Posterior vena cava (tissue), 2 donors: ENCODE data around the gene ARHGAP9. TPM values are rescaled to one million over a fixed set of nuclear protein-coding genes. Genes with fewer than 3 reads are reported as not detected.

Source experiments
- DNase-seq: peaks from one replicate; pipeline ENCODE4 v3.0.0-alpha.2; 2020; ENCODE audit warnings: low spot score
- intact Hi-C, 2 donors: fragments of 100-400 bp; cut with DNase I; formaldehyde crosslinking; loops; one replicate each; pipeline versions ENCODE4 v1.14.1 to v1.14.2; 2022 to 2023
- total RNA-seq, 2 donors: library from RNA; stranded (reverse); fragmentation: NEBNext Ultra II Directional; extraction: Animal tissue kit (Norgen Biotek cat#: 25700); gene quantifications; one replicate each; pipeline ENCODE4 v1.2.1, GENCODE V29; 2021
- donor health status: DM: yes; HTN: yes; CAD: no.
- donor health status: DM: yes; HTN: yes; CAD: no.

Gene ARHGAP9
- total RNA-seq, 2 donors from 2014 or later, result 12.7 to 20.7 TPM

- DNase-seq, result peak; percentile 95
- intact Hi-C loops, result no loop called here
Measured at GRCh38 chr12:57462251-57462911, 17.3 kb downstream of the ARHGAP9 start.

GRCh38 chr12:57461917-57462250 lies 17.8 kb downstream of the ARHGAP9 start:
- no peak for DNase-seq
- intact Hi-C loops, result no loop called here

- DNase-seq, result peak; percentile 90
- intact Hi-C loops, result no loop called here
Measured at GRCh38 chr12:57461276-57461916, 18.3 kb downstream of the ARHGAP9 start.

GRCh38 chr12:57460841-57461275 lies 18.8 kb downstream of the ARHGAP9 start:
- intact Hi-C loops, result loop anchor here in 1 of 2 donors (1.0 kb wide), 1 partner anchor 20 kb away; no protein-coding TSS in a partner anchor
- DNase-seq, result peak; percentile 80

GRCh38 chr12:57460468-57460784 lies 19.2 kb downstream of the ARHGAP9 start:
- peak; percentile 62 for DNase-seq
- intact Hi-C loops, result loop anchor here in 1 of 2 donors (1.0 kb wide), 1 partner anchor 21 kb away; no protein-coding TSS in a partner anchor

GRCh38 chr12:57459750-57460467 lies 19.8 kb downstream of the ARHGAP9 start, which contains the start of gene GLI1:
TSS of gene GLI1 (plus strand) at chr12:57459785. CDS start at chr12:57463692, 3,907 bp downstream.
- peak; percentile 76 for DNase-seq
- intact Hi-C loops, result loop anchor here (1.0 to 5.0 kb wide), 2 partner anchors 21 to 153 kb away; no protein-coding TSS in a partner anchor

- intact Hi-C loops, result loop anchor here in 1 of 2 donors (5.0 kb wide), 1 partner anchor 152 kb away; no protein-coding TSS in a partner anchor
- DNase-seq, result peak; percentile 98
Measured at GRCh38 chr12:57459055-57459749, 20.5 kb downstream of the ARHGAP9 start.

GRCh38 chr12:57458665-57459054 lies 21.0 kb downstream of the ARHGAP9 start:
- intact Hi-C loops, result loop anchor here in 1 of 2 donors (5.0 kb wide), 1 partner anchor 151 kb away; no protein-coding TSS in a partner anchor
- DNase-seq, result no peak

GRCh38 chr12:57456737-57457490 lies 22.8 kb downstream of the ARHGAP9 start:
- intact Hi-C loops, result loop anchor here in 1 of 2 donors (5.0 kb wide), 1 partner anchor 150 kb away; no protein-coding TSS in a partner anchor
- DNase-seq, result peak; percentile 40

GRCh38 chr12:57456145-57456700 lies 23.4 kb downstream of the ARHGAP9 start:
- DNase-seq, result peak; percentile 71
- intact Hi-C loops, result loop anchor here in 1 of 2 donors (5.0 kb wide), 1 partner anchor 149 kb away; no protein-coding TSS in a partner anchor

GRCh38 chr12:57455374-57456144 lies 24.1 kb downstream of the ARHGAP9 start:
- intact Hi-C loops, result loop anchor here in 1 of 2 donors (5.0 kb wide), 1 partner anchor 148 kb away; no protein-coding TSS in a partner anchor
- peak; percentile 42 for DNase-seq

GRCh38 chr12:57454566-57455373 lies 24.9 kb downstream of the ARHGAP9 start, which contains the start of gene INHBE:
TSS of gene INHBE (plus strand) at chr12:57455307. CDS start at chr12:57455537, 230 bp downstream.
- peak; percentile 77 for DNase-seq
- intact Hi-C loops, result loop anchor here (5.0 kb wide), 2 partner anchors 147 to 192 kb away; no protein-coding TSS in a partner anchor

GRCh38 chr12:57454213-57454565 lies 25.5 kb downstream of the ARHGAP9 start:
- DNase-seq, result no peak
- intact Hi-C loops, result loop anchor here (5.0 kb wide), 2 partner anchors 147 to 192 kb away; no protein-coding TSS in a partner anchor

GRCh38 chr12:57452937-57453509 lies 26.6 kb downstream of the ARHGAP9 start:
- intact Hi-C loops, result loop anchor here (5.0 kb wide), 2 partner anchors 146 to 191 kb away; no protein-coding TSS in a partner anchor
- peak; percentile 93 for DNase-seq

- peak; percentile 78 for DNase-seq
- intact Hi-C loops, result loop anchor here (5.0 kb wide), 2 partner anchors 145 to 190 kb away; no protein-coding TSS in a partner anchor
Measured at GRCh38 chr12:57452181-57452936, 27.3 kb downstream of the ARHGAP9 start.
